Right kidney (tissue), 1 donor: ENCODE results near the gene CD151.

ENCODE experiments used
- DNase-seq: peaks from one replicate; pipeline ENCODE4 v3.0.0-alpha.2; 2016

Gene CD151

DNA sequence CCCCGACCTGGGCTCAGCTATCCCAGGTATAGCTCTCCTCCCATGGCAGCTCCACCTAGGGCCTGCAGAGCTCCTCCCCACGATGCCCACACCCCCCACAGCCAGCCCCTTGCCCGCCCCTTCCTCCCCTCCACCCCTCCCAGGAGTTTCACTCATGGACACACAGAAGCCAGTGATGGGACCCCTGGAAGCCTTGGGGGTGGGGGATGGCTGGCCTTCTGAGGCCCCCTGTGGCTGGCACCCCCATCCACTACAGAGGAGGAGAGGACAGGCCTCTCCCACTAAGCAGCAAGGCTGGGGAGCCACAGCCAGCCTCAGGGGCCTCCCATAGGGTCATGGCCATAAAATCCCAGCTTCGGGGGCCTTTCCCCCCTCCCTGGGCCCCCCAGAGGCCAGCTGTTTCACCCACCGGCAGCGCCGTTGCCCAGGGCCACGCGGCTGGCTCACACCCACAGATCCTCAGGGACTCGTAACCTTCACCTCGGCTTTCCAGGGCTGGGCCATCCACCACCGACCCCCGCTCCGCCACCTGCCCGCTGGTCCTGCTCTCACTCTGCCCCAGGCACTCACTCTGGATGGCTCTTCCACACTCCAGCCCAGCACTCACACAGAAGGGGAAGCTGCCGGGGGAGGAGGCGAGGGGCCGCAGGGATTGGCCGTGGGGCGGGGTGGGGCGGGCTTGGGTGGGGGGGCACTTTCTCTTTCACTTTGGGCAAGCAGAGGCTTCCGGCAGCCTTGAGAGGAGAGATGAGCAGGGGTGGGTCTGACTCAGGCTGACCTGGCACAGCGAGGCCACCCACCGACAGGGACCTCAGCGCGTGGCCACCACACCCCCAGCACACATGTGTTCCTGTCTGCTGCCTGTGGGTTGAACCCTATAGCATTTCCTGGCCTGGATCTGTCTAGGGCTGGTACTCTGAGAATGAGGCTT is 36.9 kb upstream of the CD151 start:
- peak; percentile 55 for DNase-seq

DNA sequence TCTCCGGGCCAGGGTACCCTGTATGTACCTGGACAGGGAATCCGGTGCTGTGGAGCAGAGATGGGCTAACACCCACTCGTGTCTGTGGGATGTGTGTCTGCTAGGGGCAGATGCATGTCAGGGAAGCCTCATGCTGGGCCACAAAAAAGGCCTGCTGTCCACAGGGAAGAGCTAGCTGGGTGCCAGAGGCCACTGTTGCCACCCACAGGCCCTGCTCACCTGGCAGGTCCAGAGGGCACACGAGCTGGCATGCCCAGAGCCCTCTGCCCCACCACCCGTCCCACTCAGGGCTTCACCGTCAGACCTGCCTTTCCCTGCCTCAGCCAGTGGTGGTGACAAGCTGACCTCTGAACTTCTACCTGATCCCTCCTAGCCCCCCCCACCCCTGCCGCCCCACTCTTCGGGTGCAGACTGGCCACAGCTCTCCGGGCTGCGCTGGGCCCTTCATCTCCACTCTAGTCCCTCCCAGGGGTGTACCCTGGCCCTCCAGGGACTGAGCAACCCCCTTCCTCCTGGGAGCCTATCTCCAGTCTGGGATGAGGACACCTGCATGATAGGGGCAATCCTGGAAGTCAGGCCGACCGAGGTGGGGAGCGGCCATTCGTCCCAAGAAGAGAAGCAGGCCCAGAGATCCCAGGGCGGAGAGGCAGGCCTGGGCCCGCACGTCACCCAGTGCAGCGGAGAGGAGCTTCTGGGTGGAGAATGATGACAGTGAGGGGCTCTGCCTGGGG is 36.0 kb upstream of the CD151 start:
- DNase-seq: no peak

- peak; percentile 92 for DNase-seq
Measured at GRCh38 chr11:797296-798092, 35.3 kb upstream of the CD151 start.

DNA sequence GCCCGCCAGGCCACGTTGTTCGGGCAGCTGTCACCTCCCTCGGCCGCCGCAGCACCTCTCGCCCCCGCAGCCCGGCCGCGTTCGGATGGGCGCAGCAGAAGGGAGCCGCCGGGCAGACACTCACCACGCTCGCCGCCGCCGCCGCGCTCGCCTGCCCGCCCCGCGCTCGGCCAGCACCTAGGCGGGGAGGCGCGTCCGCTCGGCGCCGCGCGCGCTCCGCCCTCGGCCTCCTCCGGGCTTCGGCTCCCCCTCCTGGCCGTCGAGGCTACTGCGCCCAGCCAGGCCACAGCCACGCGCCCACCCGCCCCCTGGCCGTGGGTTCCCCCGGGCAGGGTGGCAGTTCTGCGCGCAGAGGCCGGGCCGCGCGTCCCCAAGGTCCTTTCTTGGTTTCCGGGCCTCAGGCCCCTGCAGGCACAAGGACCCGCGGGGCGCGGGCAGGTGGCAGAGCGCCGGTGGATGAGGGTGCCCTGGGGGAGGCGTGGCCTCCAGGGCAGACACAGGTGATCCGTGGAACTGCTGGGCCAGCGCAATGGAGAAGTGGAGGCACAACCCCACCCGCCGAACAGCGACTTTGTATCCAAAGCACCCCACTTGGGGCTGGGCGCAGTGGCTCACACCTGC is 34.5 kb upstream of the CD151 start, which contains the start of gene SLC25A22:
TSS of gene SLC25A22 (minus strand) at position 189 of the 621 bp plus-strand sequence. CDS start 3,275 bp downstream, outside the sequence.
- DNase-seq: peak; percentile 88

- DNase-seq: no peak
Measured at GRCh38 chr11:799641-800316, 33.0 kb upstream of the CD151 start.

- DNase-seq: no peak
Measured at GRCh38 chr11:800473-800872, 32.3 kb upstream of the CD151 start.

DNA sequence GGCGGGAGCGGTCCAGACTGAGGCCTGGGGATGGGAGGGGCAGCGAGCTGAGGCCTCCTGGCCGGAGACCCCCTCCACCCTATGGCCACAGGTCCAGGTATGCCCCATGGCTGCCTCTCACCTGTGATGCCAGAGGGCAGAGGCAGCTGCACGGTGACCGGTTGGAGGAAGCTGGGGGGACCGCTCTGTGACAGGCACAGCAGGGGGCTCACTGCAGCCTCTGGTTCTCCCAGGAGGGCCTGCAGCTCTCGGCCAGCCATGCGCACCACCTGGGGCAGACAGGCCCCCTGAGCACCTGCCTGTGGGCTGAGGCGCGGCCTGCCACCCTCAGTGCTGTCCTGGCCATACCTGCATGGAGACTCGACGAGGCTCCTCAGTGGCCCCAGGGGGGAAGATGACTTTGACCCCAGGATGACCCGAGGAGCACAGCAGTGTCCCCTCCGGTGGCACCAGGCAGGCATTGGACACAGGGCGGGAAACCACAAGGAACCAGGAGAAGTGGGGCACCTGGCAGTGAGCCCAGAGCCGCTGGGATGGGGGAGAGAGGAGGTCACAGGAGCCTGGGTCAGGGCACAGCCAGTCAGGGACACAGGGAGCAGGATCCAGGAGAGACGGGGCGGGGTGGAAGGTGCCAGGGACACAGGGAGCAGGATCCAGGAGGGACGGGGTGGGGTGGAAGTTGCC is 31.5 kb upstream of the CD151 start:
- DNase-seq: no peak

GRCh38 chr11:802018-802617 is 30.6 kb upstream of the CD151 start:
- DNase-seq: no peak

DNA sequence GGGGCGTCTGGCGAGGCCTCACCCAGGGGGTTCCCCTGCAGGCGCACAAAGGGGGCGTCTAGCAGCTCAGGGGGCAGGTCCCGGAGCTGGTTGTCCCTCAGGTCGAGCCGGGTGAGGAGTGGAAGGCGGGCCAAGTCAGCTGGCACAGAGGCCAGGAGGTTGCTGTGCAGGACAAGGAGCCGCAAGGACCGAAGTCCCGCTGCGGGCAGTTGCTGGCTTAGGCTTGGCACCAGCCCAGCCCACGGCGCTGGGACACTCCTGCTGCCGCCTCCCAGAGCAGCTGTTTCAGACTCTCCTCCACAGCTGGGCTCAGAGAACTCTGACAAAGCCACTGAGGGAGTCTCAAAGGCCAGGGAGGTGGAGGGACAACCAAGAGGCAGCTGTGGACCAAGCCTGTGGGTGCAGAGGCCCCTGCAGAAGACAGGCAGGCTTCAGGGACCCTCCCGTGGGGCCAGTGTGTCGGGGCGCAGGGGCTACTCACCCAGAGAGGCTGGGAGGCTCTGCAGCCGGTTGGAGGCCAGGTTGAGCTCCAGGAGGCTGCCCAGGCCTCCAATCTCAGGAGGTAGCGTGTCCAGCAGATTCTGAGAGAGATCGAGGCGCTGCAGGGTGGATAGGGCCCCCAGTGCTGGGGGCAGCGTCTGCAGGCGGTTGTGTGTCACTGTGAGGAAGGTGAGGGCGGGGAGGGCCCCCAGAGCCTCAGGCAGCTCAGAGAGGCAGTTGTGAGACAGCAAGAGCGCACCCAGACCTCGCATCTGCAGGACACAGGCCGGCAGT is 29.9 kb upstream of the CD151 start:
- DNase-seq: no peak

DNA sequence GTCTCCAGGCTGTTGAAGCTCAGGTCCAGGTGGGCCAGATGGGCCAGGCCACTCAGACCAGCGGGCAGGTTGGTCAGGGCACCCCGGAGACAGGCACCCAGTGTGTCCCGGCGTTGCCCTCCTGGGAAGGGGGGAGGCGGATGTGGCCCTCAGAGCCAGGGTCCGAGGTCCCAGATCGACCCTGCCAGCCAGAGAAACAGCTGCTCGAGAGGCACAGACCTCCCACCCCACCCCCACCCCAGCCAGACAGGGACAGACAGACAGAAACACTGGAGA is 29.3 kb upstream of the CD151 start:
- no peak for DNase-seq

GRCh38 chr11:803770-804598 is 28.8 kb upstream of the CD151 start:
- no peak for DNase-seq

- no peak for DNase-seq
Measured at GRCh38 chr11:804599-804964, 28.2 kb upstream of the CD151 start.

- no peak for DNase-seq
Measured at GRCh38 chr11:808427-809286, 24.1 kb upstream of the CD151 start.

- peak; percentile 100 for DNase-seq
Measured at GRCh38 chr11:809287-810039, 23.3 kb upstream of the CD151 start, which contains the start of gene RPLP2. RPLP2 (plus strand) TSS chr11:809967; CDS start chr11:810235, 268 bp downstream.

DNA sequence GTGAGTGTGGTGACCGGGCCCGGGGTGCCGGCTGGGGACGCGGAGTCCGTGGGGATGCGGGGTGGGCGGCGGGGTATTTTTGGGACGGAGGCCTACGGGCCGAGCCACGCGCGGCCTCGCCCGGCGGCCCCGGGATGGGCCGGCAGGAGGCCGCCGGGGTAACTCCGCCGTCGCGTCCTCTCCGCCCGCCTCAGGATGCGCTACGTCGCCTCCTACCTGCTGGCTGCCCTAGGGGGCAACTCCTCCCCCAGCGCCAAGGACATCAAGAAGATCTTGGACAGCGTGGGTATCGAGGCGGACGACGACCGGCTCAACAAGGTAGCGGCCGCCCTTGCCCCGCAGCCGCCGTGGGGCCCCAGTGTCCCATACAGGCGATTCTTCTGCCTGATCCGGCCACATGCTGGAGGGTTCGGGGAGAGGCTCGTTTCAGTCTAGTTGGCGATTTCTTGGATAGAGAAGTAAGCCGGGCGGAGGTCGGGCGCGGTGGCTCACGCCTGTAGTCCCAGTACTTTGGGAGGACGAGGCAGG is 22.6 kb upstream of the CD151 start:
- DNase-seq: no peak

DNA sequence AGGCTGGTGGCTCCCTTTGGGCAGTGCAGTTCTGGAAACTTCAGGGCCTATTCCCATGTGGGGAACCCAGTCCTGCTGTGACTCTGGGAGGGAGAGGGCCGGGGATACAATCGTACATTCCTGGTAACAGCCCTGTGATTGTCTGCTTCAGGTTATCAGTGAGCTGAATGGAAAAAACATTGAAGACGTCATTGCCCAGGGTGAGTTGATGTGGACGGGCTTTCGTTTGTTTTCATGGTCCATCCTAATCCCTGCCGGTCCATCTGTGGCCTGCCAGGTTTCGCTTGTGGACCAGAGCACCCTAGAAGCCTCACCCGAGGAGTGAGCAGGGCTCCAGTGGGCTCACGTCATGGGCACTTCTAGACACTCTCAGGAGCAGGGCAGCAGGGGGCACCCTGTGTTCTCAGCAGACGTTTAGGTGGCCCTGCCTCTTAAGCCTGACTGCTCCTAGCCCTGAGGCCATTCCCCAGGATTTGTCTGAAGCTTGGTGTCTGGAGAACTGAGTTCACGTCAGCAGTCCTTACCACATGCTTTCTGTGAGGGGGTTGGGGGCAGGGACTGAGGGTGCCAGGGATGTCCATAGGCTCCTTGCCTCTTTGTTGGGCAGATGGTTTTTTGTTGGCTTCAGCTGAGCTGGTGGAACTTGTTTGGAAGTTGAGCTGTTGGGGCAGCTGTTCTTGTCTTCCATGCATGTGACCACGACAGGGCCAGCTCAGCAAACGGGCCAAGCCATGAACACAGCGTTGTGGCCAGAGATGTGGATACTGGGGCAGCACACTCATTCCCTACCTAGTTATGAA is 21.1 kb upstream of the CD151 start:
- no peak for DNase-seq
